ENCODE measurements around the gene MAP3K10.

The MAP3K10 gene

DNA sequence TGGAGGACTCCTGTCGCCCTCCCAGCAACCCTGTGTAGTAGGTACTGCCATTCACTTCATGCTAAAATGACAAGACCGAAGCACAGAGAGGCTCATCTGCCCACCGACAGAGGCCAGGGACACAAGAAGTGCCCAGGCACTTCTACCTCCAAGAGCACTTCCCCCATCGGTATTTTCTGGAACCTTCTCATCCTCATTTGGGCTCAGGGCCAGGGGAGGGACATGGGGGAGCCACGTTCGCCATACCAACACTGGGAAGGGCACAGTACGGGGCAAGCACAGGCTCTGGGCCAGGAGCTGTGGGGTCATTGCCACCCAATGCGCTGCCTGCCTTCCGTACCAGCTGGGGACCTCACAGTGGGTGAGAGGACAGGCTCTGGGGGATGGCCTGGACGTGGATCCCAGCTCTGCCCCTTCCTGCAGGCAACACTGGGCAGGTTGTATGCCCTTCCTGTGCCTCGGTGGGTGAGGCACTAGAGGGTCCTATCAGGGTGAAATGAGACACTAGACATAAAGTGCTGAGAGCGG, 56.6 kb downstream of the MAP3K10 start:
- no peak for DNase-seq (ENCODE audit: low read depth in 2 of 3, low spot score in 2 of 3)

DNA sequence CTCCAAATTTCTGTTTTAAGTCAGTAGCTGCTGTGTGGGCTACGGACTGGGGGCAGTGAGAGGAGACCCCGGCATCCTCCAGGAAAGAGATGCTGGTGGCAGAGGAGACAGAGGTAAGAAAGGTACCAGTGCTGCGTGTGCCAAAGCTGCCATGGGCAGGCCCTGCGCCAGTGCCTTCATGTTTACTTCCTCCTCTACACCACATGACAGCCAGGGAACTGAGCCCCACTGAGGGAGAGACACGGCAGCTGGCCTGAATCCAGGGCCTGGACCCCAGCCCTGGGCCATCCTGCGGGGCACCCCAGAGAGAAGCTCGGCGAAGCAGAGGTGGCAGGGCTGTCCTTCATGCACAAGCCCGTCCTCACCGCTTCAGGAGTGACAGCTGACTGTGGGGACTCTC, 58.0 kb downstream of the MAP3K10 start:
- DNase-seq (ENCODE audit: low read depth in 2 of 3, low spot score in 2 of 3) = no peak

DNA sequence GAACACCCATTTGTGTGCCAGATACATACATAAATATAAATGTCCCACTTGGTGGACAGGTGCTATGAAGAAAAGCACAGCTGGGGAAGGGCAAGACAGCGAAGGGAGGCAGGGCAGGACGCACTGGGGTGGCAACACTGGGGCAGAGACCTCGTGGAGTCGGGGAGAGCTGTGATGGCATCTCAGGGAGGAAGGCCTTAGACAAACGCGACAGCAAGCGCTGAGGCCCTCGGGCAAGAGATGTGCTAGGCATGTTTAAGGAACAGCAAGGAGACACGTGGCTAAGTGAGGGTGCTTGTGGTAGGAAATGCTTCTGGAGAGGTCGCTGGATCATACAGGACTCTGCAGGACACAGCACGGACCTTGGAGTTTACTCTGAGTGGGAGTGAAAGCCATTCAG, 58.6 kb downstream of the MAP3K10 start:
- no peak for DNase-seq (ENCODE audit: low read depth in 2 of 3, low spot score in 2 of 3)

DNA sequence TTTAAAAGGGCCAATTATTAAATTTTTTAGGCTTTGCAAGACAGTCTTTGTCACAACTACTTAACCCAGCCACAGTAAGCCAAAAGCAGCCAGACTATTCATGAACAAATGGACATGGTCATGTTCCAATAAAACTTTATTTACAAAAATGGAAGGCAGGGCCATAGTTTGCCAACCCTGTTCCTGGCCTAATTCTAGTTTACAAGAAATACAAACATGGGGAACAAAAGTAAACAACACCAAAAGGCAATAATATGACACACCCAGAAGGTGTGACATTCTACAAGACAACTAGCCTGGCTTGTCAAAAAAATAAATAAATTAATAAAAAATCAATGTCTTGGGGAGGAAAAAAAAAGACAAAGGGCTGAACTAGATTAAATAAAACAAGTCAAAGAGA, 60.0 kb downstream of the MAP3K10 start:
- DNase-seq (ENCODE audit: low read depth in 2 of 3, low spot score in 2 of 3) = no peak

DNA sequence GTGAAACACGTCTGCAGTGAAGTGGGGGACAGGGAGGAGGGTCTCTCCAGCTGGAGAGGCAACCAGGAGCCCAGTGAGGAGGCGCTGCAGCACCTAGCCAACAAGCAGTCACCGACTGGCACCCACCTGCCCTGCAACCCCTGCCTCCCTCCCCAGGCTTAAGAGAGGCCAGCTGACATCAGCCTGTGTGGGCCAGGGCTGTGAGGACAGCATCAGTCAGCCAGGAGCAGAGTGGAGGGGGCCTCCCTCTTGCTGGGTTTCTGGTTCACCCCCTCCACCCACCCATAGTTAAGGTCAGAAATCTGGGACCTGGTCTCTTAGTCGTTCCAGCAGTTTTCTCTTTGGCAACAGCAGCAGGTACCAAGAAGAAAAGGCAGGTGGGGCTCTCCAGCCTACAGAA, 60.8 kb downstream of the MAP3K10 start:
- no peak for DNase-seq (ENCODE audit: low read depth in 2 of 3, low spot score in 2 of 3)

DNA sequence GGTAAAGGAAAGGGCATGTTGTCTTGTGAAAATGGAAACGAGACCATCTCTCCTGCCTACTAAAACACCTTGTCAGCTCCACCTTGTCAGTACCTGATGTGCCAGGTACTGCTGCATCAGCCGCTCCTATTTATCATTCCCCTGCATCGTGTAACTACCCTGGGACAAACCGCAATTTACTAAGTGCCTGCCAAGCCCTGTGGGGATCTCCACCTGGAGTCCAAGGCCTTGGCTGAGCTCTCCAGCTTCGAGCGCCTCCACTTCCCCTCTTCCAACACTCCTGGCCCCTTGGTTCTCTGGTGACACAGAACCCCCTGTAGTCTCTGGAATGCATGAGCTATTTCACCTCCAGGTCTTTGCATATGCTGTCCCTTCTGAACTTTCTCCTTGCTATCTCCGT, 61.2 kb downstream of the MAP3K10 start:
- no peak for DNase-seq (ENCODE audit: low read depth in 2 of 3, low spot score in 2 of 3)

DNA sequence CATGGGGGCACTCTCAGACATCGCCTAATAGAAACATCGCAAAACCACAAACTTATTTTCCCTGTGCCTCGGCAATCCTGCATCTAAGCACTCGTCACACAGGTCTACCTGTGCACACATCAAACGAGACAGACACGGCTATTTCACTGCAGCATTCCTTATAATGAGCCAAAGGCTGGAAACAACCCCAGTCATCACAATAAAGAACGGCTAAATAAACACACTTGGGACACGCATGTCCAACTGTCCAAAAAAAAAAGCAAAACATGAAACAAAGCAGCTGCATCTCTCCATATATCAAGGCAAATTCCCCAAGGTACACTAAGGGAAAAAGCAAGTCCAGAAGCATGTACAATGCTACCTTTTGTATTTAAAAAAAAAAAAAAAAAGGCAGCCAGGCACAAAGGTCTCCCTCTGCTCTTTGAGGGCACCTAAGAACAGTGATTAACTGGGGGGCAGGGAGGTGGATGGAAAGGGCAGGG, 62.4 kb downstream of the MAP3K10 start:
- DNase-seq (ENCODE audit: low read depth in 2 of 3, low spot score in 2 of 3) = no peak

DNA sequence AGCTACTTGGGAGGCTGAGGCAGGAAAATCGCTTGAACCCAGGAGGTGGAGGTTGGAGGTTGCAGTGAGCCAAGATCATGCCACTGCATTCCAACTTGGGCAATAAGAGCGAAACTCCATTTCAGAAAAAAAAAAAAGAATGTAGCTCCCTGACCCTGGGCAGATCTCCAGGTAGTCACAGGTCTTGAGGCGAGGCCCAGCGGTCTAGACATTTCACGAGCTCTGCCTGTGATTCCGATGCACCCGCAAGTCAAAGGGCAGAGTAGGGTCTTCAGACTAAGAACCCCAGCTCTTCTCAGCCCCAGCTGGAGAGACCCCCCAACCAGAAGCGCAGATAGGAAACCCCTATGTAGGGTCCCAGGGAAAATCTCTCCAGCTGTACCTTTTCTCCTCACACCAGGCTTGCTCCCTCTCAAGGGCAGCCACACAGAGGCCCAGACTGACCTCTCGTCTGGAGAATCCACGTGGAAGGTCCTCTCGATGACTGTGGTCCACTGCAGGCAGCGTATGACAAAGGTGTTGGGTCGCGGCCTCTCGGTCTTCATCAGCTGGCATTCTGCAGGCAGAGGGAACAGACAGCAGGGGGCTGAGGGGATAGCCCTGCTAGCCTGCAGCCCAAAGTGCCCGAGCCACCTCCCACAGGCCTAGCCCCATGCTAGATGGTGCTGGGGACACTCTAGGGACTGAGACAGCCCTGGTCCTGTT, 63.6 kb downstream of the MAP3K10 start:
- DNase-seq (ENCODE audit: low read depth in 2 of 3, low spot score in 2 of 3) = no peak

DNA sequence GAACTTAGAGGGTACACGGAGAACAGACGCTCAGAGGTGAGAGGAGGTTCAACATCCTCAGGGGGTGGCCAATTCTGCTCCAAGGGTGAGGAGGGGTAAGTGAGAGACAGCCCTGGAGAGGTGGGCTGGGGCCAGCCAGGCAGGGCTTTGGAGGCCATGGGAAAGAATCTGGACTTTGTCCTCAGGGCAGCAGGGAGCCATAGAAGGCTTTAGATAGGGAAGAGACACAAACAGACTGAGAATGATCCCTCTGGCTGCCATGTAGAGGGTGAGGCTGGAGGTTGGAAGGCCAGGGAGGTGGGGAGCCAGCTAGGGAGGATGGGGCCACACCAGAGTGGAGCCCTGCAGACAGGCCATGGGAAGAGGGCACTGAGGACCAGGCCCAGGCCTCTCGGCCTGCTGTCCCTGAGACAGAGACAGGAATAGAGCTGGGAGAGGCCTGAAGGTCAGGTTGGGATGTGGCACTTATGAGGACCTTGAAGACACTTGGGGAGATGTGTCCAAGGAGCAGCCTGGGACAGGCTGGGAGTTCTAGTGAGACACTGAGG, 64.5 kb downstream of the MAP3K10 start:
- no peak for DNase-seq (ENCODE audit: low read depth in 2 of 3, low spot score in 2 of 3)

DNA sequence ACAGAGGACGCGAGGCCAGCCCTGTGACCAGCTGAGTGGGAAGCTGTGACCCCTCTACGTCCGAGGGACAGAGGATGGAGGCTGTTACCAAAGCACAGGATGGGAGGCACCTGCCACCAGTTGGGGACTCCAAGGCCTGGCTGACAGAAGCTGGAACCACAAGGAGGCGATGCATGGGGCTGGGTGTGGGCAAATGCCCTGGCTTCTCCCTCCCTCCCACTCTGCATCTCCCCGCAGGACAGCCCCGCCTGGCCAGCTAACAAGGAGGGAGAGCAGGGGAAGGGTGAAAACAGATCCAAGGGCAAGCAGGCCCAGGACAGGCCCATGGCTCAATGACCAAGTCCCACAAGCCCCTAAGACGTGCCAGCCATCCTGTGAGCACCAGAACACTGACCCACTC, 65.3 kb downstream of the MAP3K10 start:
- DNase-seq (ENCODE audit: low read depth in 2 of 3, low spot score in 2 of 3) = no peak

DNA sequence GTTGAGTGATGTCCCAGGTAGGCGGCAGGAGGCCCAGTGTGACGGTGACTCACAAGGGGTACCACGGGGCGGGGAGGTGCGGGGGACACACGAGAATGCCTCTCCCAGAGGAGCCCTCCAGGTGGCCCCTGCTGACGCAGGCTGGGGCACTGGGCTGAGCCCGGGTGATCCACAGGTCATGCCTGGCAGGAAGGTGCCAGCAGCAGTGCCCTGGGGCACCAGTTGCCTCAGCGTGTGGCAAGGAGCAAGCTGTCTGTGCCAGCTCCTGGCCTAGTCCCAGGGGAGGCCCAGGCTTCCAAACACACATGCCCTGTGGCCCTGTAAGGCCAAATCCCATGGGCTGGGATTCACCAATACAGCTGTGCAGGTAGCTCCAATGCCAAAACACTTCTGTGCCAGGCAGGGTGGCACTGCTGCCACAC, 65.9 kb downstream of the MAP3K10 start:
- no peak for DNase-seq (ENCODE audit: low read depth in 2 of 3, low spot score in 2 of 3)

DNA sequence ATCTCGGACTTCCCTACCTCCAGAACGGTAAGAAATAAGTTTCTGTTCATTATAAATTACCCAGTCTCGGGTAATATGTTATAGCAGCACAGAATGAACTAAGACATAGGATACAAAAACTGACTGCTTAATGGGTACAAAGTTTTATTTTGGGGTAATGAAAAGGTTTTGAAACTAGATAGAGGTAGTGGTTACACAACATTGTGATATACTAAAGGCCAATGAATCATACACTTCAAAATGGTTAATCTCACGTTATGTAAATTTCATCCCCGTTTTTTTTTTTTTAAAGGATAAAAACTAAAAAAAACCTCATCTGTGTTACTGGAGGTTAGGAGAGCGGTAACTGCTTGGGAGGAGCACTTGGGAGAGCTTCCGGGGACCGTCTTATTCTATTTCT, 70.4 kb downstream of the MAP3K10 start:
- DNase-seq (ENCODE audit: low read depth in 2 of 3, low spot score in 2 of 3) = no peak

DNA sequence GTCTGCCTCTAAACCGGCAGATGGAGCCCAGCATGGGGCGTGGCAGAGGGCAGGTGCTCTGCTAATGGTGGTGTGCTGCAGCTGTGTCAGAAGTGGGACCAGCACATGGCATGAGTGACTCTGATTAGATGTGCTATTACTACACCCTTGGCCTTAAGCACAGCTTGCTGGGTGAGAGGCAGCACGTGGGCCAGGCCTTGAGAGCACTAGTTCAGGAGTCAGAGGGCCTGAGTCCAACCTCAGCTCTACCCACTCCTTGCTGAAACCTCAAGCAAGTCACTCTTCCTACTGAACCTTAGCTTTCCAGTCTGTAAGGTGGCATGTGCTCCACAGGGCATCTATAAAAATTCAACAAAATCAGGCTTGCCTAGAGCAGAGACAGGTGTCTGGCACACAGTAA, 71.2 kb downstream of the MAP3K10 start:
- no peak for DNase-seq (ENCODE audit: low read depth in 2 of 3, low spot score in 2 of 3)

DNA sequence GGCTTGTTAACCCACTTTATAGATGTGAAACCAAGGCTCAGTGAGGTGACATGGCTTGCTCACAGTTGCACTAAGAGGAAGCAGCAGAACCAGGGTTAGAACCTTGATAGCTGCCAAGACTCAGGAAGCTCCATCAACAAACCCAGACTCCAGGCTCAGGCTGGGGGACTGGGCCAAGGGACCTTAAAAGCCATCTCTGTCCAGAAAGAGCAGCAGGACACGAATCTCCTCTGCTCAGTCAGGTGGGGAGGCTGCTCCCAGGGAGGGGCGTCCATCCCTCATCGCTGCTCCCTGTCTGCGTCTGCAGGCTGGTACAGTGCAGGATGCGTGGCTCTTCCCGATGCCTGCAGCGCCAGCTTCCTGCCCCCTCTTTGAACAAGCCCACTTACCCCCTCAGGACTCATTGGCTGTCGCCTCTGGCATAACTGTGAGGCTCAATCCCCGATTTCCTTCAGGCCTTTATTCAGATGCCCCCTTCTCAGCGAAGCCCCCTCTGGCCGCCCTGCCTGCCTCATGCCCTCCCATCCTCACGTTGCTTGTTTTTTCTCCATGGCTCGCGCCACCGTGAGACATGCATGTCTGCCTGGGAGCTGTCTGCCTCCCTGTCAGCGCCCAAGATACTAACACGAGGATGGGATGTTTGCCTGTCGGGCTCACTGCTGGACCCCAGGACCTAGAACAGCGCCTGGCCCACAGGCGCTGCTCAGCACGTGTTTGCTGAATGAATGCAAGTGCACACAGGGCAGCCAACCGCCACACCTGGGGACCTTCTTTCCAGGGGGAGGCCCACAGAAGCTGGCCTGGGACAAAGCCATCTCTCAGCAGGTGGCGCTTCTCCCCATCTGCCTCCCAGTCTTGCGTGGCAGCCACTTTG, 72.5 kb downstream of the MAP3K10 start:
- no peak for DNase-seq (ENCODE audit: low read depth in 2 of 3, low spot score in 2 of 3)

DNA sequence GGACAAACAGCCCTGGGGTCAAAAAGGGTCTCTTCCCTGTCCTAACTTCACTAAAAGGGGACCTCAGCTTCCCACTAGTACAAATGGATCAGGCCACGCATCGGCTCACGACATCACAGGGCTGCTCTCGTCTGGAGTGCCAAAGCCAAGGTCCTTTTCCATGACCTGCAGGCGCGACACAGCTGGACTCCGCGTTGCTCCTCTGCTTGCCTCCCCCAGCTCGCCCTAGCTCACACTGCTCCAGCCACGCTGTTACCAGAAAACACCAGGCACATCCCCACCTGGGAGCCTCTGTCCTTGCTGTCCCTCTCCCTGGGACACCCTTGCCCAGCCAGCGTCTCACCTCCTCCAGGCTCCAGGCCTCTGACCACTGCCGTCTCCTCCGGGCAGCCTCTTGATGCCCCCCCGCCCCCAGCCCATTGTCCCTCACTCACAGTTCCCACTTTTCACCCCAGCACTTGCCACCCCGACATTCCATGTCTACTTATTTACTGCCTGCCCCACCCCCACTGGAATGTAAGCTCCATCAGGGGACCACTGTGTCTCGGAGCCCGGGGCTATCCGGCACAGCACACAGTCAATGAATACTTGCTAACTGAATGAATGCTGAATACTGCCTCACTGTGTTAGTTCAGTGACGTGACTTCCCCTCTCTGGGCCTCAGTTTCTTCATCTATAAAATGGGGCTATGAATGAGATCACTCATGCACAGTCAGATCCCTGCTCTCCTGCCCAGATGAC, 73.3 kb downstream of the MAP3K10 start:
- no peak for DNase-seq (ENCODE audit: low read depth in 2 of 3, low spot score in 2 of 3)
